ENCODE data around the gene ALG8.

- TF ChIP-seq PAX5 (IDR thresholded peaks at IDR 0.05; ENCODE audit: insufficient read depth, low read length, severe bottlenecking) = no peak
- TF ChIP-seq POLR2A (IDR thresholded peaks at IDR 0.05; ENCODE audit: low read depth, low read length) = no peak
- TF ChIP-seq POLR2AphosphoS5 (IDR thresholded peaks at IDR 0.05; ENCODE audit: low read depth, low read length) = no peak
- no peak for TF ChIP-seq TAF1 (IDR thresholded peaks at IDR 0.05; ENCODE audit: low read depth, low read length)
Observed at GRCh38 chr11:78112582-78113275, 26.7 kb downstream of the ALG8 start.
